Adipose tissue (tissue), 3 donors: ENCODE measurements around the gene GATD1. TPM values are rescaled to one million over a fixed set of nuclear protein-coding genes. Genes with fewer than 3 reads are reported as not detected.

Source experiments
- H3K27ac ChIP-seq: one replicate; pipeline ENCODE4 v1.5.1; 2013; ENCODE audit warnings: low read depth, low read length
- whole genome bisulfite sequencing, 3 donors: extraction: QIAGEN DNeasy Blood & Tissue Kit; methylation state at CpG; one replicate each; pipeline ENCODE4 v1.1.7; 2013; 5-methylcytosine and 5-hydroxymethylcytosine counted together
- polyA plus RNA-seq, 3 donors: library from polyadenylated mRNA; stranded (reverse); fragments of 200-250 nt; gene quantifications; one replicate each; pipeline ENCODE4 v1.2.3, GENCODE V29; 2013
- donor health status: healthy with polysubstance abuse.
- donor health status: Bipolar disorder and iron deficiency.
- donor health status: healthy.

The GATD1 gene, protein sequence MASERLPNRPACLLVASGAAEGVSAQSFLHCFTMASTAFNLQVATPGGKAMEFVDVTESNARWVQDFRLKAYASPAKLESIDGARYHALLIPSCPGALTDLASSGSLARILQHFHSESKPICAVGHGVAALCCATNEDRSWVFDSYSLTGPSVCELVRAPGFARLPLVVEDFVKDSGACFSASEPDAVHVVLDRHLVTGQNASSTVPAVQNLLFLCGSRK
- 10 to 100 TPM; 15.4 to 33.4 (median 32.5) TPM for polyA plus RNA-seq

DNA sequence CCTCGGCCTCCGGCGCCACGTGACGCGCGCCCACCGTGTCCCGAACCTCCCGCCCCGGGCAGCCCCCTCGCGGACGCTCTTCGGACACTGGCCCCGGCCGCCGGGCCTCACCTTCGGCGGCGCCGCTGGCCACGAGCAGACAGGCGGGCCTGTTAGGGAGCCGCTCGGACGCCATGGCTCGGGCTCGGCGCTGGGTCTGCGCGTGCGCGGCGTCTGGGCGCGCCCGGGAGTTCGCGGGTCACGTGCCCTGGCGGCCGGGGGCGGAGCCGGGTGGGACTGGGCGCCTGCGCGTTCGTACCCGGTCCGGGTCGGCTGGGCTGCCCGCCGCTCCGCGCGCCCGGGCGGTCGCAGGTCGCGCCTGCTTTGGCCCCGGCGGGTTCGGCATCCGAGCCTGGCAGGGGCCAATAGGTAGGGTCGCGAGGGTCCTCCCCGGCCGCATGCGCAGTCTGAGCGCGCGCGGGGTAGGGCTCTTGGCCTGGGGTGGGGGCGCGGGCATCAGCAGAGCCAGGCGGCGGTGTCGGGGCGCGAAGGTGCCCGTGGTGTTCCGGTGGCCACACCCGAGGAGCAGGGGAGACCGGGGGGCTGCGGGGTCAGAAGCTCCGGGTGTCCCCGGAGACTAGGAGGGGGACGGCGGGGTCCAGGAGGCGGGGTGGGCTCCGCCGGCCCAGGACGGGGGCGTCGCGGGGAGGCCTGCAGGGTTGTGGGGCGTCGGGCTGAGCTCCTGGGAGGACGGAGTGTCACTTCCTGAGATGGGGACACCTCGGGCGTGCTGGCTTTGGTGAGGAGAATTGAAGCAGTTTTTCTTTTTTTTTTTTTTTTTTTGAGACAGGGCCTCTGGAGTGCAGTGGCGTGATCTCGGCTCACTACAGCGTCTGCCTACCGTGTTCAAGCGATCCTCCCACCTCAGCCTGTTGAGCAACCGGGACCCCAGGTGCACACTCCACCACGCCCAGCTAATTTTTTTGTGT lies at the start of gene GATD1:
GATD1 (minus strand) TSS at position 200 of the 968 bp plus-strand sequence; CDS start at position 175, 25 bp downstream.
- no peak within 1 kb of the TSS for H3K27ac ChIP-seq
- WGBS, 3 donors: 1 to 2% (median 1%) methylated on average over 85 to 110 of the region's 110 CpGs

DNA sequence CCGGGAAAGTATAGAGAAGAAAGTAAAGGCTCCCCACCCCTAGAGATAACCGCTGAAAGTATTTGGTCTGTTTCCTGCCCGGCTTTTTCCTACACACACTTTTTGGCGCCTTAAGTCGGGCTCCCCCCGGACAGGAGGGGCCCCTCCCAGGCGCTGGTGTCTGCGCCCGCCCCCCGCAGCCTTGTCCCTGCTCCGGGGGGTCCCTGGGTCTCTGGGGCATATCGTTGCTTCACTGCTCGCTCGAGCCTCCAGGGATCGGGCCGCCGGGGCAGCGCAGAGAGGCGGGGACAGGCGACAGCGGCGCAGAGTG lies 49.5 kb upstream of the GATD1 start:
- no peak overlapping the region for H3K27ac ChIP-seq
- WGBS, 3 donors: 0 to 2% (median 2%) methylated on average over 20 to 22 of the region's 22 CpGs

DNA sequence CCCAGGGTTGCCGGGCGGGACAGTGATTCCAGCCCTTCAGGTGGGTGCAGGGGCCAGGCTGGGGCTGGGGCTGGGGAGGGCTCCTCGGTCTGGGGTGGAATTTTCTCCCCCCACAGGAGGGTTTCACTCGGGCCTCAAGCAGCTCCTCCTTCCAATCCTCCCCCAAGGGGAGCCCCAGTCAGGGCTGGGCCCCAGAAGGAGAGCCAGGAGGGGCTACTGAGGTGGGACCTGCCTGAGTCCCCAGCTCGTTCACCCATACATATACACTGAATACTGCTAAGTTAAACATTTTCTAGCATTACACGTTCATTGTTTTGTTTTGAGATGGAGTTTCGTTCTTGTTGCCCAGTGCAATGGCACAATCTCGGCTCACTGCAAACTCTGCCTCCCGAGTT lies 48.9 kb upstream of the GATD1 start:
- WGBS, 3 donors: 30 to 69% (median 58%) methylated on average over 9 of the region's 9 CpGs
- no peak overlapping the region for H3K27ac ChIP-seq

DNA sequence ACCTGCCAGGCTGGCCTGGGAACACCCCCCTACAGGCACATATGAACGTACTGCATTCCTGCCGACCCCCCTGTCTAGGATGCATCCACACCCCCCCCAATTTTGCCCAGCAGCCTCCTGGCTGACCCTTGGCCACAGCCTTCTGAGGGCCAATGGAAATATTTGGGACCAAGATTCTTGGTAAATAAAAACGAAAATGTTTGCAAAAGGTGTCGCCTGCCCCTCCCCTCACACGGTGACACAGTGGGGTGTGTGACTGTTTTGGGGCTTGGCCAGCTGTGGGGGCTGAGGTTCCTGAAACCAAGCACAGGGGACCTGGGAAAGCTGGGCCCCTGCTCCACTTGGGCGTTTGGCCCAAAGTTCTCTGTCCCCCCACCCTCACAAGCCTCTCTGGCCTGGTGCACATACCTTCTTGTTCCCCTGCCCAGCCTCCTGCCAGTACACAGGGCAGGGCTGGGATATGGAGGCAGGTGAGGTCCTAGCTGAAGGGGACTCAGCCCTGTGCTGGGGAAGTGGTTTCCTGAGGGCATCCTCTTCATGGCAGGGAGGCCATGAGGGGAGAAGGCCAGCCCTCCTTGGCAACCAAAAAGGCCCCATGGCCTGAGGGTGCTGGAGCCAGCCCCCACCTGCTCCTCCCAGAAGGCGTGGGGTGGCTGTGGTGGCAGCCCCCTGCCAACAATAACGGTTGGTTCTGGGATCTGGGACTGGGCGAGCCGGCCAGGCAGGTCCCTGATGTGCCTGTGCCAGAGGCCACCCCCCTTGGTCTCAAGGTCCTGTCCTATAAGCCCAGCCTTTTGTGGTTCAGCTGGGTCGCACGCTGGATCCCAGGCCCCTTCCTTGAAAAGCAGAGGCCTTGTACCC lies 48.3 kb upstream of the GATD1 start:
- 30 to 76% (median 74%) methylated on average over 12 of the region's 12 CpGs for WGBS, 3 donors
- H3K27ac ChIP-seq: no peak overlapping the region

DNA sequence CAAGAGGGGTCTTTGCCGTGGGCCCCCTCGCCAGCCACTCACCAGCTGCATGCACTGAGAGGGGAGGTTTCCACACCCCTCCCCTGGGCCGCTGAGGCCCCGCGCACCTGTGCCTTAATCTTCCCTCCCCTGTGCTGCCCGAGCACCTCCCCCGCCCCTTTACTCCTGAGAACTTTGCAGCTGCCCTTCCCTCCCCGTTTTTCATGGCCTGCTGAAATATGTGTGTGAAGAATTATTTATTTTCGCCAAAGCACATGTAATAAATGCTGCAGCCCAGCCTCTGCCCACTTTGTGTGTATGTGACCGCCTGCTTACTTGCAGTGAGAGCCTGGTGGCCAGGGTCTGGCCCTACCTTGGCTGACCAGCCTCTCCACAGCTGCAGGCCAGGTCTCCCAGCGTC lies 47.7 kb upstream of the GATD1 start:
- WGBS, 3 donors: 31 to 84% (median 78%) methylated on average over 11 of the region's 11 CpGs
- no peak overlapping the region for H3K27ac ChIP-seq

DNA sequence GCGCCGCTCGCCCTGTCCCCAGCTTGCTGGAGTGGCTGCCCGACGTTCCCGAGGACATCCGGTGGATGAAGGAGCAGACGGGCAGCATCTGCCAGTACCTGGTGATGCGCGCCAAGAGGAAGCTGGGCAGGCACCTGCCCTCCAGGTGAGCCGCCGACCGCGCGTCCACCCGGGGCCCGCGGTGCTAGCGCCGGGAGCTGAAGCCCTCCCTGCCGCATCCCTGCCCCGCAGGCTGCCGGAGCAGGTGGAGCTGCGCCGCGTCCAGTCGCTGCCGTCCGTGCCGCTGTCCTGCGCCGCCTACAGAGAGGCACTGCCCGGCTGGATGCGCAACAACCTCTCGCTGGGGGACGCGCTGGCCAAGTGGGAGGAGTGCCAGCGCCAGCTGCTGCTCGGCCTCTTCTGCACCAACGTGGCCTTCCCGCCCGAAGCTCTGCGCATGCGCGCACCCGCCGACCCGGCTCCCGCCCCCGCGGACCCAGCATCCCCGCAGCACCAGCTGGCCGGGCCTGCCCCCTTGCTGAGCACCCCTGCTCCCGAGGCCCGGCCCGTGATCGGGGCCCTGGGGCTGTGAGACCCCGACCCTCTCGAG lies 47.1 kb upstream of the GATD1 start:
- WGBS, 3 donors: 34 to 88% (median 86%) methylated on average over 45 to 59 of the region's 59 CpGs

DNA sequence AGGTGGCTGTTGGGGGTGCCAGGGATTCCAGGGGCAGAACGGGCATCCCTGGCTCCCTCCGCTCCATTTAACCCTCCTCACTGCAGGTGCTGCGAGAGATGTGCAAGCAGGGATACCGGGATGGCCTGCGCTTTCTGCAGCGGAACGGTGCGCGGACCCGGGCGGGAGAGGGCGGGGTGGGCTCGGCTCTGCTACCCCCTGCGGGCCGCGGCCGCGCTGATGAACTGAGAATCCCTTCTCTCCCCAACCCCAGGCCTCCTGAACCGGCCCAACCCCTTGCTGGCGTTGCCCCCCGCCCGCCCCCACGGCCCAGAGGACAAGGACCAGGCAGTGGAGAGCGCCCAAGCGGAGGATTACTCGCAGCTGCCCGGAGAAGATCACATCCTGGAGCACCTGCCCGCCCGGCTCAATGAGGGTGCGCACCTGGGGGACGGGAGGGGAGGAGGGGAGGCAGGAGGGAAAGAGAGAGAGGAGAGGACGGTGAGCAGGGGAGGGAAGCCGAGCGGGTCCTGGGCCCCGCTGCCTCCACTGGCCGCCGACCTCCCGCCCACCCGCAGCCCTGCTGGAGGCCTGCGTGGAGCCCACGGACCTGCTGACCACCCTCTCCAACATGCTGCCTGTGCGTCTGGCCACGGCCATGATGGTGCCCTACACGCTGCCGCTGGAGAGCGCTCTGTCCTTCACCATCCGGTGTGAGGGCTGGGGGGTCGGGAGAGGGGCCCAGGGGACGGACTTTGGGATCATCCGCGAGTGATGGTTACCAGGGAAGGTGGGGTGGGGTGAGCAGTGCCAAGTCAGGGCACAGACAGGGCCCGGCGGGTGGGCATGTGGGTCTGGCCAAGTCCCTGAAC lies 46.4 kb upstream of the GATD1 start:
- 42 to 89% (median 88%) methylated on average over 42 to 53 of the region's 53 CpGs for WGBS, 3 donors
- H3K27ac ChIP-seq: no peak overlapping the region

More for the DNA sequence above, 47.1 kb upstream of the GATD1 start:
- H3K27ac ChIP-seq: no peak overlapping the region

DNA sequence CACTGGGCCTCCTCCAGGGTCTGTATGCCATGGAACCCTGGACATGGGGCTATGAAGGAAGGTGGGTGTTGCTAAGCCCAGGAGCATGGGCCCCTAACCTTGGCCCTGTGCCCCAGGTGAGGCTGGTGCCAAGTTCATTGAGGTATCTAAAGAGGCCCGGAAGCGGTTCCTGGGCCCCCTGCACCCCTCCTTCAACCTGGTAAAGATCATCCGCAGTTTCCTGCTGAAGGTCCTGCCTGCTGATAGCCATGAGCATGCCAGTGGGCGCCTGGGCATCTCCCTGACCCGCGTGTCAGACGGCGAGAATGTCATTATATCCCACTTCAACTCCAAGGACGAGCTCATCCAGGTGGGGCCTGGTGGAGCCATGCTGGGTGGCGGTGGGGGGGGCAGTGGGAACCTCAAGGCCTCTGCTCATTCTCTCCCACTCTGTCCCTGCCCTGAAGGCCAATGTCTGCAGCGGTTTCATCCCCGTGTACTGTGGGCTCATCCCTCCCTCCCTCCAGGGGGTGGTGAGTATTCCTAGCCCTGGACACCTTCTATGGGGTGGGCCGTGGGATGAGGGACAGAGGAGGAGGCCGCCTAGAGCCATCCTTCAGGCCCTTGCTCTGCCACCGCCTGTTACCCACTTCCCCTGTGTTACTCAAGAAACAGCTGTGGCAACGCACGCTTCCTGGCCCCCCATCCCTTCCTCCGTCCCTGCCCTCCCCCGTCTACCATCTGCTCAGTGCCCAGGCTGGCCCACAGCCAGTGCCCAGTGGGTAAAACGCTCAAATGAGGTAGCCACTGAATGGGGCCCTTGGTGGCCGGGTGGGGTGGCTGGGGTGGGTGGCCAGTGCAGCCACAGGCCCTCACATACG lies 44.5 kb upstream of the GATD1 start:
- WGBS, 3 donors: 34 to 55% (median 53%) methylated on average over 22 of the region's 22 CpGs
- H3K27ac ChIP-seq: no peak overlapping the region

DNA sequence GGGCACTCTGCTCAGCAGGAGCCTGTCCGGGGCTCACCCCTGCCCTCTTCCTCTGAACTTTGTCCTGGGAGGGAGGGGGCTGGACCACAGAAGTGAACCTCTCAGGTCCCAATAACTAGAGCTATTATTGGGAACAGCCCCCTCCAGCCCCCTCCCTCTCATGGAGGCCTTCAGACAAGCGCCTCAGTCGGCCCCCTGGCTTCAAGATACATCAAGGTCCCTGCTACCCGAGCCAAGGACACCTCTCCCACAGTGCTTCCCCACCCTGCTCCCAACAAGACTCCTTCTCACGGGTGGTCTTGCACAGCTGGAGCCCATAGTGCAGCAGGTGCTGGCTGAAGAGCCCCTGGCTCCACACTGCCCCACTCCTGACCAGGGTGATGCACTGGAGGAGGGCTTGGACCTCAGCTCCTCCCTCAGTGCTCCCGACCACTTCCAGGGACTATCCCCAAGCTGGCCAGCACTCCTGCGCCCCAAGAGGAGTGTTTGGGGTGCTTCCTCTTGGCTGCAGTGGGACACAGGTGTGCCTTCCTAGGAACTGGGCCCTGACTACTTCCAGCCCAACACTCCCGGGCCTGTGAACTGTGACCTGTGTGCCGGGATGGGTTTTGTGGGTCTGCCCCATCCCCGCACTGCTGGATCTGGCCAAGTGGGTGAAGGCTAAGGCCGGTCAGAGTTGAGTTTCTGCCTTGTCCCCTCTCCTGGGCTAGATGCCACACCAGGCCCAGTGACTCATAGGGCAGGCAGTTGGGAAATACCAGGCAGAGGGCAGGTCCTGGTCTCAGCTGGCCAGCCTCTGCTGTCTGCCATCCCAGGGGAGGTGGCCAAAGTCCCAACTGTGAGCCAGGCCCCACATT lies 43.6 kb upstream of the GATD1 start:
- H3K27ac ChIP-seq: no peak overlapping the region
- WGBS, 3 donors: 19 to 47% (median 42%) methylated on average over 10 to 11 of the region's 11 CpGs

DNA sequence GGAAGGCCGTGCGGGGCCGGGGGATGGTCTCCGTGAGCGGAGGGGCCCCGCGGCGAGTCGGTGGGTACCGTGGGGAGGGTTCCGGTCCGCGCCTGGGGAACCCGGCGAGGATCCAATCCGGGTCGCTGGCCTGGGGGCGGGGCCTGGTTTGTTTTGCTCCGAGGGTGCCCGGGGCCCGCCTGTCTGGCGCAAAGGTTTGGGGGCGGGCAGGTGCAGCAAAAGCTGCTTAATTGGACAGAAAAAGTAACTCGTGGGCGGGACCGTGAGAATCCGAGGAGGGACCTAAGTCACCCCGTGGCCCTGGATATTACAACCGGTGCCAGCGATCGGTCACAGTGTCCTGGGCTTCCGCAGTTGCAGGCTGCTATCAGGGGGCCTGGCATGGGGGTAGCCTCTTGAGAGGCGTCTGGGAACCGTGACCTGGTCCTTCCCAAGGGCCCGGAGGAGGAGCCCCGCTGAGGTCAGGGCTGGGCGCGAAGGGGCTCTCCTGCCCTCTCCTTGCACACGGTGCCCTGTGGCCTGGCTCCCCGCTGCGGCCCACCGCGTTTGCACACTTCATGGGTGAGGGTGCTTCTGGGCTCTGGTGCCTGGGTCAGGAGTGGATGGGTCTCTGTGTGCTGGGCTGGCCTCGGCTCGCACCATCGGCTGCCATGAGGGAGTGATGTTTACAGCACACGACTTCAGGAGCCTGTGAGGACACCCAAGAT lies 42.8 kb upstream of the GATD1 start:
- 1 to 2% (median 2%) methylated on average over 45 to 47 of the region's 47 CpGs for WGBS, 3 donors
- H3K27ac ChIP-seq: no peak overlapping the region

DNA sequence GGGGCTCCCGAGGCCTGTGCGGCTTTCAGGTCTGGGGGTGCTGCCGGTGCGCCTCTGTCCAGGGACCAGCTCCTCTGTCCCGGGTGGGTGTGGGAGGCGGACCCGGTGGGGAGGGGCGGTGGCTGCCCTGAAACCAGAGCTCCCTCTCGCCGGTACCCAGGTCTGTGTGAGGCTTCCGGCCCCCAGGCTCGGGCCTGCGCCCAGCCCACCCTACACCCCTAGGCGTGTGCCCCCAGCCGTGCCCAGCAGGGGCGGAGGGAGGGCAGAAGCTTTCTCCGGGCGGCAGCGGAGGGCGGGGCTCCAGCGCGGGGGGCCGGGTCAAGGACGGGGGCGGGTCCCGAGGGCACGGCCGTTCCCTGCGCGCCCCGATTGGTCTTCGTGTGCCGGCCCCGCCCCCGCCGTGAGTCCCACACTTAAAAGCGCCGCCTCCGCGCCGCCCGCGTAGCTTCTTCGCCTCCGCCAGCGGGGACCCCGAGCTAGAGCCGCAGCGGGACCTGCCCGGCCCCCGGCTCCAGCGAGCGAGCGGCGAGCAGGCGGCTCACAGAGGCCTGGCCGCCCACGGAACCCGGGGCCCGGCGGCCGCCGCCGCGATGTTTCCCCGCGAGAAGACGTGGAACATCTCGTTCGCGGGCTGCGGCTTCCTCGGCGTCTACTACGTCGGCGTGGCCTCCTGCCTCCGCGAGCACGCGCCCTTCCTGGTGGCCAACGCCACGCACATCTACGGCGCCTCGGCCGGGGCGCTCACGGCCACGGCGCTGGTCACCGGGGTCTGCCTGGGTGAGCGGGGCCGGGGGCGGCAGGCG lies 42.0 kb upstream of the GATD1 start:
- 0 to 1% (median 1%) methylated on average over 53 to 96 of the region's 96 CpGs for WGBS, 3 donors
- H3K27ac ChIP-seq: peak overlapping the region; percentile 4

DNA sequence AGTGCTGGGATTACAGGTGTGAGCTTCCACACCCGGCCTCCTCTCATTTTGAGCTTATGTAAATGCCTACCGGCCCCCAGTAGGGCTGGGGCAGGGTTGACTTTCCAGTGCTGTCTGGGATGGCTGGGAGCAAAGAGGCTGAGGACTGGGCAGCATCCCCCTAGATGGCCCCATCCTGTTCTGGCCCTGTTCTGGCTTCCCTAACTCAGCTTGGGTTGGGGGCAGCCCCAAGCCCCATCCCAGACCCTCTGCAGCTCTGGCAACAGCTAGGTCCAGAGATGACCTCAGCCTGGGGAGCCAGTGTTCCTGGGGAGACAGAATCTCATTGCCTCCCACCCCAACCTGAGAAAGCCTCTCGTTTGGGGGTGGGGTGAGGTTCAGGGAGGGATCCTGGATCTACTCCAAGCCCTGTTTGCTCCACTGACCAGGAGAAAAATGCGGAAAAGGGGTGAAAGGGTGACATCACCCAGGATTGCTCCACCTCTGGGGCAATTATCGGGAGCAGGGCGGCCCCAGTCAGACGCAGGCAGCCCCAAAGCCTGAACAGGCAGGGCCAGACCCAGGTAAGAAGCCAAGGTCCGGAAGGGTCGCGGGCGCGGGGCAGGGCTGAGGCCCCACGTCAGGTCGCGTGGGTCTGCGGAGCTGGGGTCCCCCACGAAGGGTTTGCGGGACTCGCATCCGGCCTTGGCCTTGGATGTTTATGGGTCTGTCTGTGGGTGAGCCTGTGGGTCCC lies 41.3 kb upstream of the GATD1 start, which contains the start of gene PNPLA2:
PNPLA2 (plus strand) TSS at position 519 of the 733 bp plus-strand sequence. CDS start 805 bp downstream, outside the sequence.
- peak within 1 kb of the TSS; percentile 4 for H3K27ac ChIP-seq
- 11 to 20% (median 18%) methylated on average over 20 of the region's 20 CpGs for WGBS, 3 donors

DNA sequence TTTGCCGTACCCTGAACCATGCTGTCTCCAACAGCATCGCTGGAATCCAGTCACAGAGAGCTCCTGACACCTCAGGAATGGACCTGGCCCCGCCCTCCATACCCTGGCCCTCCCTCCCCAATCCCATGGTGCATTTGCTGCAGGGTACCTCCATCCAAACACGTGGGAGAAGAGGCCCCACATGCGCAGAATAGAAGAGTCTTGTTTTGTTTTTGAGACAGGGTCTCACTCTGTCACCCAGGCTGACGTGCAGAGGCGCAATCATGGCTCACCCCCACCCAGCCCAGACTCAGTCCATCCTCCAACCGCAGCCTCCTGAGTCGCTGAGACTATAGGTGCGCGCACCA lies 39.1 kb upstream of the GATD1 start:
- no peak overlapping the region for H3K27ac ChIP-seq
- WGBS, 3 donors: 76 to 86% (median 81%) methylated on average over 11 of the region's 11 CpGs
